Measurements from ENCODE around the gene SLC5A5. TPM values are rescaled to one million over a fixed set of nuclear protein-coding genes. Genes with fewer than 3 reads are reported as not detected.

The SLC5A5 gene
- total RNA-seq, 1 donor from 2014 or later = not detected

GRCh38 chr19:17837972-17838371 lies 33.8 kb upstream of the SLC5A5 start:
- TF ChIP-seq, protein P1, sequence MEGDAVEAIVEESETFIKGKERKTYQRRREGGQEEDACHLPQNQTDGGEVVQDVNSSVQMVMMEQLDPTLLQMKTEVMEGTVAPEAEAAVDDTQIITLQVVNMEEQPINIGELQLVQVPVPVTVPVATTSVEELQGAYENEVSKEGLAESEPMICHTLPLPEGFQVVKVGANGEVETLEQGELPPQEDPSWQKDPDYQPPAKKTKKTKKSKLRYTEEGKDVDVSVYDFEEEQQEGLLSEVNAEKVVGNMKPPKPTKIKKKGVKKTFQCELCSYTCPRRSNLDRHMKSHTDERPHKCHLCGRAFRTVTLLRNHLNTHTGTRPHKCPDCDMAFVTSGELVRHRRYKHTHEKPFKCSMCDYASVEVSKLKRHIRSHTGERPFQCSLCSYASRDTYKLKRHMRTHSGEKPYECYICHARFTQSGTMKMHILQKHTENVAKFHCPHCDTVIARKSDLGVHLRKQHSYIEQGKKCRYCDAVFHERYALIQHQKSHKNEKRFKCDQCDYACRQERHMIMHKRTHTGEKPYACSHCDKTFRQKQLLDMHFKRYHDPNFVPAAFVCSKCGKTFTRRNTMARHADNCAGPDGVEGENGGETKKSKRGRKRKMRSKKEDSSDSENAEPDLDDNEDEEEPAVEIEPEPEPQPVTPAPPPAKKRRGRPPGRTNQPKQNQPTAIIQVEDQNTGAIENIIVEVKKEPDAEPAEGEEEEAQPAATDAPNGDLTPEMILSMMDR (IDR thresholded peaks at IDR 0.05) = no peak
- Mint-ChIP-seq H3K9me3 (ENCODE audit: low read depth) (no peaks in the 10 kb centered on the region), H3K27ac (ENCODE audit: unreplicated experiment) (no peak overlapping the region), H3K27me3 (ENCODE audit: low read depth) (peaks cover 8% of the 10 kb centered on the region), H3K4me3 (ENCODE audit: unreplicated experiment) (no peak overlapping the region), H3K4me1 (ENCODE audit: low read depth) (peaks cover 19% of the 10 kb centered on the region), H3K36me3 (ENCODE audit: low read depth) (no peaks in the 10 kb centered on the region)
- no peak for DNase-seq (ENCODE audit: low spot score)

- Mint-ChIP-seq H3K36me3 (ENCODE audit: low read depth) (no peaks in the 10 kb centered on the region), H3K27ac (ENCODE audit: unreplicated experiment) (no peak overlapping the region), H3K27me3 (ENCODE audit: low read depth) (peaks cover 8% of the 10 kb centered on the region), H3K4me3 (ENCODE audit: unreplicated experiment) (no peak overlapping the region), H3K4me1 (ENCODE audit: low read depth) (peaks cover 19% of the 10 kb centered on the region), H3K9me3 (ENCODE audit: low read depth) (no peaks in the 10 kb centered on the region)
- no peak for DNase-seq (ENCODE audit: low spot score)
- TF ChIP-seq, protein P1 (IDR thresholded peaks at IDR 0.05) = no peak
Observed at GRCh38 chr19:17840019-17840418, 31.7 kb upstream of the SLC5A5 start.

- no peaks in the 10 kb centered on the region for H3K9me3 Mint-ChIP-seq (ENCODE audit: low read depth)
- peak overlapping the region; percentile 66 for H3K4me3 Mint-ChIP-seq (ENCODE audit: unreplicated experiment)
- no peaks in the 10 kb centered on the region for H3K36me3 Mint-ChIP-seq (ENCODE audit: low read depth)
- H3K4me1 Mint-ChIP-seq (ENCODE audit: low read depth) = peaks cover 14% of the 10 kb centered on the region
- no peak for DNase-seq (ENCODE audit: low spot score)
- no peak overlapping the region for H3K27ac Mint-ChIP-seq (ENCODE audit: unreplicated experiment)
- TF ChIP-seq, protein P1 (IDR thresholded peaks at IDR 0.05) = no peak
- H3K27me3 Mint-ChIP-seq (ENCODE audit: low read depth) = peaks cover 8% of the 10 kb centered on the region
Observed at GRCh38 chr19:17841371-17841809, 30.4 kb upstream of the SLC5A5 start.

DNA sequence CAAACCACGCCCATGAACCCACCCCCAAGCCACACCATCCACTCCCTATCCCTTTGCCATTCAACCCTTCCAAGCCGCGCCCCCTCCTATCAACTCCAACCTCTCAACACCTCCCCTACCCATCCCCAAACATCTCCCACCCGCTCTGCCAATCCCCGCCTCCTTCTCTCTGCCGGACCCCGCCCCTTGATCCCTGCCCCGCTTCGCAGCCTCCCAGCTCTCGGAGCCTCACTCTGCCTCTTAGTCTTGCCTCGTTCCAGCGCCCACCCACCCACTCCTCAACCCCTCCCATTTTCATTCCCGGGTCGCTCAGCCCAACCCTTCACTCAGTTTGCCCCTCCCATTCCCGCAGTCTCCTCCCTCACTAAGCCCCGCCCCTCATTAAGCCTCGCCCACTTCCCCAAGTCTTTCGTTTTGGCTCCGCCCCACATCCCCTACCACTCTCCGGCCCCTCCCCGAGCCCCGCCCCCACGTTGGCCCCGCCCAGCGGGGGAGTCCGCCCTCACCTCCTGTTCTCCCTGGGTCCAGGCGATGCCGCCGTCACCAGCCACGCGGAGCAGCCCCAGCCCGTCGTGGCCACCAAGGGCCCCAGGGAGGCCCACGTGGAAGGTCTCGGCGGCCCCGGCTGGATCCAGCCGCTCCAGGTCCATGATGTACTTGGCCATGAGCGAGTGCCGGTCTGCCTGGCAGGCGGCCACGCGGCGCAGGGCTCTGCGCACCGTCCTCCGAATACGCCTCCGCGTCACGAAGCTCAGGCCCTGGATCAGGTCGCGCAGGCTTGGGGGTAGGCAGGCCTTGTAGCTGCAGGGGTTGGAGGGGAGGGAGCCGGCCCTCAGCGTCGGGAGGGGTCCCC lies 29.7 kb upstream of the SLC5A5 start:
- H3K36me3 Mint-ChIP-seq (ENCODE audit: low read depth) = no peaks in the 10 kb centered on the region
- peak overlapping the region; percentile 27 for H3K27ac Mint-ChIP-seq (ENCODE audit: unreplicated experiment)
- peaks cover 14% of the 10 kb centered on the region for H3K4me1 Mint-ChIP-seq (ENCODE audit: low read depth)
- TF ChIP-seq, protein P1 (IDR thresholded peaks at IDR 0.05) = no peak
- peaks cover 8% of the 10 kb centered on the region for H3K27me3 Mint-ChIP-seq (ENCODE audit: low read depth)
- H3K4me3 Mint-ChIP-seq (ENCODE audit: unreplicated experiment) = peak overlapping the region; percentile 66
- no peak for DNase-seq (ENCODE audit: low spot score)
- no peaks in the 10 kb centered on the region for H3K9me3 Mint-ChIP-seq (ENCODE audit: low read depth)

GRCh38 chr19:17842663-17843291 lies 29.0 kb upstream of the SLC5A5 start:
- no peak for DNase-seq (ENCODE audit: low spot score)
- peaks cover 14% of the 10 kb centered on the region for H3K4me1 Mint-ChIP-seq (ENCODE audit: low read depth)
- TF ChIP-seq, protein P1 (IDR thresholded peaks at IDR 0.05) = no peak
- H3K27ac Mint-ChIP-seq (ENCODE audit: unreplicated experiment) = no peak overlapping the region
- peaks cover 8% of the 10 kb centered on the region for H3K27me3 Mint-ChIP-seq (ENCODE audit: low read depth)
- H3K4me3 Mint-ChIP-seq (ENCODE audit: unreplicated experiment) = peak overlapping the region; percentile 66
- no peaks in the 10 kb centered on the region for H3K9me3 Mint-ChIP-seq (ENCODE audit: low read depth)
- H3K36me3 Mint-ChIP-seq (ENCODE audit: low read depth) = no peaks in the 10 kb centered on the region

All from chondrocyte (in vitro differentiated cells).